Measurements from ENCODE around the gene LRTM2.

- no peak for TF ChIP-seq CTCF (conservative IDR thresholded peaks at IDR 0.05; ENCODE audit: low read depth, low read length)
- TF ChIP-seq EZH2 (IDR thresholded peaks at IDR 0.05; ENCODE audit: low read length, unreplicated experiment), result no peak
Measured at GRCh38 chr12:1779783-1780182, 40.6 kb upstream of the LRTM2 start.

Data from PC-3 (cell line).